Liver (tissue), 9 donors: ENCODE measurements around the gene SLC2A6. TPM values are rescaled to one million over a fixed set of nuclear protein-coding genes. Genes with fewer than 3 reads are reported as not detected.

Experiments
- DNase-seq: peaks from one replicate; pipeline ENCODE4 v3.0.0-alpha.2; 2017; ENCODE audit warnings: low spot score
- H3K27ac ChIP-seq, 2 donors: one replicate each; pipeline ENCODE4 v1.7.0; 2013; ENCODE audit warnings: inconsistent platforms in 2 of 2, low read length in 2 of 2, control low read depth in 1 of 2, low read depth in 1 of 2, mild to moderate bottlenecking in 1 of 2
- H3K27me3 ChIP-seq, 4 donors: one replicate each; pipeline versions ENCODE4 v1.6.1 to v1.7.0; 2013; ENCODE audit warnings: low read length in 3 of 4, inconsistent platforms in 1 of 4, mild to moderate bottlenecking in 1 of 4, moderate library complexity in 1 of 4; ENCODE audit not compliant: control insufficient read depth in 4 of 4, insufficient read depth in 4 of 4
- H3K36me3 ChIP-seq, 4 donors: one replicate each; pipeline versions ENCODE4 v1.6.1 to v1.7.0; 2013; ENCODE audit warnings: low read length in 3 of 4, mild to moderate bottlenecking in 3 of 4, low read depth in 1 of 4, moderate library complexity in 1 of 4; ENCODE audit not compliant: control insufficient read depth in 4 of 4, insufficient read depth in 3 of 4
- H3K4me1 ChIP-seq, 4 donors: one replicate each; pipeline versions ENCODE4 v1.6.1 to v1.7.0; 2013; ENCODE audit warnings: low read length in 3 of 4, mild to moderate bottlenecking in 3 of 4, moderate library complexity in 1 of 4; ENCODE audit not compliant: control insufficient read depth in 4 of 4, insufficient read depth in 4 of 4
- H3K4me3 ChIP-seq, 3 donors: one replicate each; pipeline versions ENCODE4 v1.6.1 to v1.7.0; 2013; ENCODE audit warnings: low read length in 3 of 3, control low read depth in 1 of 3, low read depth in 1 of 3, mild to moderate bottlenecking in 1 of 3
- H3K9ac ChIP-seq, 2 donors: one replicate each; pipeline ENCODE4 v1.7.0; 2013; ENCODE audit warnings: low read length in 2 of 2, mild to moderate bottlenecking in 2 of 2, moderate library complexity in 2 of 2, control low read depth in 1 of 2, low read depth in 1 of 2
- H3K9me3 ChIP-seq, 4 donors: one replicate each; pipeline versions ENCODE4 v1.6.1 to v1.7.0; 2013; ENCODE audit warnings: low read length in 3 of 4; ENCODE audit not compliant: control insufficient read depth in 4 of 4
- ATF3 ChIP-seq: IDR thresholded peaks from 2 replicates; pipeline ENCODE4 v1.6.1; 2016; ENCODE audit warnings: antibody characterized with exemption
- EGR1 ChIP-seq, 2 donors: IDR thresholded peaks; 2 replicates each; pipeline ENCODE4 v1.6.1; 2016 to 2018; ENCODE audit warnings: antibody characterized with exemption in 2 of 2, low read depth in 2 of 2
- FOXA1 ChIP-seq: IDR thresholded peaks from 2 replicates; pipeline ENCODE4 v1.6.1; 2016; ENCODE audit warnings: antibody characterized with exemption
- GABPA ChIP-seq, 2 donors: IDR thresholded peaks in 1 of 2; conservative IDR thresholded peaks in 1 of 2; 2 replicates each; pipeline ENCODE4 v1.6.1; 2016; ENCODE audit warnings: antibody characterized with exemption in 2 of 2, mild to moderate bottlenecking in 1 of 2, moderate library complexity in 1 of 2
- HNF4A ChIP-seq, 2 donors: conservative IDR thresholded peaks; 2 replicates each; pipeline ENCODE4 v1.6.1; 2016; ENCODE audit warnings: antibody characterized with exemption in 2 of 2, mild to moderate bottlenecking in 2 of 2
- JUND ChIP-seq, 2 donors: IDR thresholded peaks; 2 replicates each; pipeline ENCODE4 v1.6.1; 2016; ENCODE audit warnings: antibody characterized with exemption in 2 of 2
- NR2F2 ChIP-seq: IDR thresholded peaks from 2 replicates; pipeline ENCODE4 v1.6.1; 2016; ENCODE audit warnings: antibody characterized with exemption
- RAD21 ChIP-seq, 2 donors: IDR thresholded peaks; 2 replicates each; pipeline ENCODE4 v1.6.1; 2016; ENCODE audit warnings: antibody characterized with exemption in 2 of 2, mild to moderate bottlenecking in 2 of 2
- REST ChIP-seq: IDR thresholded peaks from 2 replicates; pipeline ENCODE4 v1.6.1; 2016; ENCODE audit warnings: antibody characterized with exemption, mild to moderate bottlenecking
- RXRA ChIP-seq, 2 donors: IDR thresholded peaks; 2 replicates each; pipeline ENCODE4 v1.6.1; 2017 to 2018; ENCODE audit warnings: antibody characterized with exemption in 2 of 2, mild to moderate bottlenecking in 1 of 2
- SP1 ChIP-seq: IDR thresholded peaks from 2 replicates; pipeline ENCODE4 v1.6.1; 2018; ENCODE audit warnings: antibody characterized with exemption, mild to moderate bottlenecking
- YY1 ChIP-seq: IDR thresholded peaks from 2 replicates; pipeline ENCODE4 v1.6.1; 2016; ENCODE audit warnings: antibody characterized with exemption, mild to moderate bottlenecking
- WGBS: extraction: QIAGEN DNeasy Blood & Tissue Kit; methylation state at CpG from one replicate; pipeline ENCODE4 v1.1.7; 2013; 5-methylcytosine and 5-hydroxymethylcytosine counted together
- polyA plus RNA-seq, 2 donors: library from polyadenylated mRNA; stranded (reverse) in 1 of 2; unstranded in 1 of 2; fragments of 200-250 nt in 1 of 2; fragments of >200 nt in 1 of 2; fragmentation: Nextera tagmentation in 1 of 2; extraction: Ambion mirVana in 1 of 2; gene quantifications; one replicate each; pipeline versions ENCODE4 v1.2.1 to v1.2.3, GENCODE V29; 2013 to 2015
- total RNA-seq, 2 donors: library from RNA; depleted of rRNA; stranded (reverse); fragments of >200 nt; gene quantifications; one replicate each; pipeline ENCODE4 v1.2.3, GENCODE V29; 2014
- TF ChIP-seq, protein P1 (sequence below): fragments of 150-350 bp; IDR thresholded peaks from 2 replicates; pipeline ENCODE4 v1.5.1; 2017; ENCODE audit warnings: improper control_type of control experiment, low read depth, low read length; ENCODE audit not compliant: missing input control
- TF ChIP-seq, protein P2 (sequence below): IDR thresholded peaks from 2 replicates; pipeline ENCODE4 v1.6.1; 2016; ENCODE audit warnings: antibody characterized with exemption
- donor health status: healthy.
- donor health status: healthy.
- donor health status: healthy.
- donor health status: healthy.
- donor health status: healthy.

Gene SLC2A6
- total and polyA plus RNA-seq, 4 donors: 1.7 to 3.9 (median 2.3) TPM

DNA sequence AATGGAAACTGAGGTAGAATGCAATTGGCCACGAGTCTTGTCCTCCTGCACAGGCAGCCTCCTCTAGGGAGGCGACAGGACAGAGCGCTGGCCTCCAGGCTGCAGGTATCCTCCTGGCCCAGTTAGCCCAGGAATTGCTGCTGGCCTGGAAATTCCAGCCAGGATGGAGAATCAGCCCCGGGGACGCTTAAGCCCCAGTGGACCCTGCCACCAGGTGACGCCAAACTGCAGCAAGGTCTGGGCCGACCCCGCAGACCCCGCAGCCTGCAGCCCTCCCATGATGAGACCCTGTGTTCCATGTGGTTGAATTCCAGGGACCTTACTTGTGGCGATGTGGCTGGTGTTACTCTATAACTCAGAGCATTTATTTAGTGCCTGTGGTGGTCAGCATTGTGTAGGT is 11.8 kb downstream of the SLC2A6 start (continued):
- TF ChIP-seq RAD21 (IDR thresholded peaks at IDR 0.05): no peak

- no peaks in the 10 kb centered on the region for H3K9me3 ChIP-seq
- H3K4me3 ChIP-seq: no peak overlapping the region
- 86% methylated on average over 6 of the region's 6 CpGs for WGBS
- peaks cover 2 to 18% (median 15%) of the 10 kb centered on the region in 4 donors for H3K36me3 ChIP-seq
- peaks cover 3 to 27% (median 21%) of the 10 kb centered on the region in 4 donors for H3K4me1 ChIP-seq
- H3K27me3 ChIP-seq: no peaks in the 10 kb centered on the region
- no peak for DNase-seq
- TF ChIP-seq, protein P1, sequence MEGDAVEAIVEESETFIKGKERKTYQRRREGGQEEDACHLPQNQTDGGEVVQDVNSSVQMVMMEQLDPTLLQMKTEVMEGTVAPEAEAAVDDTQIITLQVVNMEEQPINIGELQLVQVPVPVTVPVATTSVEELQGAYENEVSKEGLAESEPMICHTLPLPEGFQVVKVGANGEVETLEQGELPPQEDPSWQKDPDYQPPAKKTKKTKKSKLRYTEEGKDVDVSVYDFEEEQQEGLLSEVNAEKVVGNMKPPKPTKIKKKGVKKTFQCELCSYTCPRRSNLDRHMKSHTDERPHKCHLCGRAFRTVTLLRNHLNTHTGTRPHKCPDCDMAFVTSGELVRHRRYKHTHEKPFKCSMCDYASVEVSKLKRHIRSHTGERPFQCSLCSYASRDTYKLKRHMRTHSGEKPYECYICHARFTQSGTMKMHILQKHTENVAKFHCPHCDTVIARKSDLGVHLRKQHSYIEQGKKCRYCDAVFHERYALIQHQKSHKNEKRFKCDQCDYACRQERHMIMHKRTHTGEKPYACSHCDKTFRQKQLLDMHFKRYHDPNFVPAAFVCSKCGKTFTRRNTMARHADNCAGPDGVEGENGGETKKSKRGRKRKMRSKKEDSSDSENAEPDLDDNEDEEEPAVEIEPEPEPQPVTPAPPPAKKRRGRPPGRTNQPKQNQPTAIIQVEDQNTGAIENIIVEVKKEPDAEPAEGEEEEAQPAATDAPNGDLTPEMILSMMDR: no peak
- no peak for TF ChIP-seq FOXA1
- no peak overlapping the region for H3K27ac ChIP-seq
- no peak overlapping the region for H3K9ac ChIP-seq
Observed at GRCh38 chr9:133465984-133466383, 12.9 kb downstream of the SLC2A6 start.

- no peak overlapping the region for H3K9ac ChIP-seq
- H3K27ac ChIP-seq: no peak overlapping the region
- peaks cover 2 to 18% (median 15%) of the 10 kb centered on the region in 4 donors for H3K36me3 ChIP-seq
- TF ChIP-seq GABPA (IDR thresholded peaks at IDR 0.05 in 1 of 2, conservative IDR thresholded peaks at IDR 0.05 in 1 of 2) (no peak), NR2F2 (no peak), RAD21 (IDR thresholded peaks at IDR 0.05) (no peak), EGR1 (IDR thresholded peaks at IDR 0.05; ENCODE audit: low read depth in 2 of 2) (no peak), FOXA1 (no peak), YY1 (no peak), ATF3 (no peak), JUND (IDR thresholded peaks at IDR 0.05) (no peak), SP1 (no peak)
- TF ChIP-seq, protein P1: no peak
- no peaks in the 10 kb centered on the region for H3K9me3 ChIP-seq
- no peak for DNase-seq
- WGBS: 96% methylated on average over 10 of the region's 10 CpGs
- peaks cover 3 to 23% (median 18%) of the 10 kb centered on the region in 4 donors for H3K4me1 ChIP-seq
- H3K4me3 ChIP-seq: no peak overlapping the region
- H3K27me3 ChIP-seq: no peaks in the 10 kb centered on the region
Observed at GRCh38 chr9:133464638-133465037, 14.3 kb downstream of the SLC2A6 start.

GRCh38 chr9:133463864-133464615 is 14.9 kb downstream of the SLC2A6 start:
- Histone ChIP-seq H3K27me3 (no peaks in the 10 kb centered on the region), H3K4me1 (peaks cover 6 to 26% (median 20%) of the 10 kb centered on the region in 4 donors), H3K36me3 (peaks cover 2 to 18% (median 15%) of the 10 kb centered on the region in 4 donors), H3K9ac (no peak overlapping the region), H3K9me3 (no peaks in the 10 kb centered on the region), H3K4me3 (no peak overlapping the region), H3K27ac (no peak overlapping the region)
- 90% methylated on average over 24 of the region's 24 CpGs for WGBS
- no peak for DNase-seq
- TF ChIP-seq HNF4A (conservative IDR thresholded peaks at IDR 0.05): no peak
- no peak for TF ChIP-seq REST
- no peak for TF ChIP-seq RXRA (IDR thresholded peaks at IDR 0.05)
- TF ChIP-seq EGR1 (IDR thresholded peaks at IDR 0.05; ENCODE audit: low read depth in 2 of 2): no peak
- no peak for TF ChIP-seq YY1
- TF ChIP-seq, protein P2, sequence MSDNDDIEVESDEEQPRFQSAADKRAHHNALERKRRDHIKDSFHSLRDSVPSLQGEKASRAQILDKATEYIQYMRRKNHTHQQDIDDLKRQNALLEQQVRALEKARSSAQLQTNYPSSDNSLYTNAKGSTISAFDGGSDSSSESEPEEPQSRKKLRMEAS: no peak
